GM20431 (cell line): ENCODE results near the gene CAVIN4.

Source experiments
- in situ Hi-C: fragments of 300-500 bp; cut with MseI, MboI; formaldehyde crosslinking; loops from one replicate; pipeline ENCODE4 v1.15.0; 2020; ENCODE audit warnings: low sequenced_read_pairs; ENCODE audit not compliant: unreplicated experiment

CAVIN4 gene

DNA sequence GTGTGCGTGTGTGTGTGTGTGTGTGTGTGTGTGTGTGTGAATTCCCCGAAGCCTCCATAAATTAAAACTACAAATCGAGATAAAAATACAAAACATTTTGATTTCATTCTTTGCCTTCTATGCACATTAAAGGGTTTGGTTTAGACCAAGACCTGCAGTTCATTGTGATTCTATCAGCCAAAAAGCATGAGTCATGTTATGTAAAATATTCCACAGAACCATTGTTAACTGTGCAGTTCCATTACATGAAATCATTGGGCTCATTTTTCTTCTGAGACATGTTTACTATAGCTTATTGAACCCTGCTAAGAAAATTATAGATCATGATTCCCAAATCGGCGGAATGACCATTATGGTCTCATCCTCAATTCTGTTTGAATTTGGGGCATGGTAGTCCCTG lies 11.7 kb downstream of the CAVIN4 start:
- in situ Hi-C loops: no loop called here

DNA sequence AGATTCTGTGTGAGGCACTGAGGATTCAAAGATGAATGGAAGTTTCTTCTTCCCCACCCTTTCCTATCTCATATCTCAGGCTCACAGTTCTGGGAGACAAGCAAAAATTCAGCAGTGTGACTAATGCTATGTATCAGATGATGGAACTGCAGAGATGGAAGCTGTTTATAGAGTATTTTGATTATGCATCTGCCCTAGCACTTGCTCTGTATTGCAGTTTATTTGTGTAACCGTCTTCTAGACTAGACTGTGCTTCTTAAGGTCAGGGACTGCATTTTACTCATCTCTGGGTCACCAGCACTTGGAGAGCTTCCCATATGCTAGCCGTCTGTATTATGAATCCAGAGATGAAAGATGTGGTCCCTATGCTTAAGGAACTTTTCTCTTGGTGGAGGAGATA lies 12.6 kb downstream of the CAVIN4 start:
- in situ Hi-C loops: no loop called here

GRCh38 chr9:100591139-100591538 lies 13.3 kb downstream of the CAVIN4 start:
- in situ Hi-C loops: no loop called here

DNA sequence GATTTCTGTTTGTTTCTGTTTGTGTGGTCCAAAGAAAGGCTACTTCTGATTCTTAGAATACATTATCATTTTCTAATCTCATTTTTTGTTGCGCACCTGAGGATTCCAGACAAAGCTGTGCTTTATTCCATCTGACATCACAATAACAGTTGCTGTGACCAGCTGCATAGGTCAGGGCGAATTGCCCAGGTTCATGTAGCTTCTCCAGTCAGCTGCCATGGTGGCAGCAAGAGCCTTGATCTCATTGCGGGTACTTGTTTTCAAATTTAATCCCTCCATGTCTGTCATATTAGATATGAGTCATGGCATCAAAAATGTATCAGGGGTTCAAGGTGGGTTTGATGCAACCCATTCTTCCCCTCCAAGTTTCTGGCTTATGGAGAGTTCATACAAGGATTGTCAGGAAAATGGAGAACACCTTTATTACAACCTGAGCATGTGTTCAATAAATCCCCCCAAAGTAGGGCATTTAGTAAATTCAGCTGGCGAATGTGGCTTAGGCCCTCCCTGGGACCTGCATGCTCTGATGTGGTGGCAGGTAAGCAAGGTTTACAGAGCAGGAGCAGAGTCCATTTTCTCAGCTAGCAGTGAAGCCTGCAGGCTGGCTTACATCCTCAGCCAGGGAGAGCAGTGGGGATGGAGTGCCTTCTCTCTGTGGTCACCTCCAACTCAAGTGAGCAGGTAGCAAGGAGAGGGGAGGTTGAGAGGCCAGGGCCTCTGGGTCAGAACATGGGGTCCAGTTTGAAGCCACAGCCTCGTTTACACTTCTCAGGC lies 13.9 kb downstream of the CAVIN4 start:
- in situ Hi-C loops: no loop called here

DNA sequence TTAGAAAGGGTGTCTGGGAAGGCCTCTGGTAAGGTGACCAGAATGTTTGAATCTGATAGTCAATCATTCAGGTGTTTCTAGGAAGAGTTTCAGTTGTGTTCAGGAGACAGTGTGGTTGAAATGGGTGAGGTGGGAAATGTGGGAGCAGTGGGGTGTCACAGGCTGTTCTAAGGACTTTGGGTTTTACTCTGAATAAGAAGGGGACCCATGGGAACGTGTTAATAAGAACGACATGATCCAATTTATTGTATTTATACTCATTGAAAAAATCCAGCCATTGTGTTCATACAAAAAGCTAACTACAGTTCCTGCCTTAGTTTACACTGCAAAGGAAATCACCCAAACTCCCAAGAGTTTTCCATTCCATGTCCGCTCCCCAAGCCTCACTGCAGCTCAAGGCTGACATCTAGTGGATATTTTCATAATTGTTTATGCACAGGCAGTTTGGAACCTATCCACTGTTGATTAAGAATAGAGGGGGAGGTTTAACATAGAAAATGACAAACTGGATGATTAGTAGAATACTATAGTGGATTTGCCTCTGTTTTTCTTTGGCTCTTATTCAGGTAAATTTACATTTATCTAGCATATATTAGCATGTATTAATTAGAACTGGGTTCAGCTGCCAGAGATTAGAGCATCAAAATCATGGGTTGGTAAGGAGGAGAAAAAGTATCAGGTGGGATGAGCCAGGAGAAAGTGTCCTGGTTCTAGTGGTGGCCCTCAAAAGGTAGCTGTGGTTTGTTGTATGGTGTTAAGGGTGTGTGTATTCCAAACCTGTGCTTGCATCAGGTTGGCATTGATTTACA lies 17.7 kb downstream of the CAVIN4 start:
- in situ Hi-C loops: no loop called here

DNA sequence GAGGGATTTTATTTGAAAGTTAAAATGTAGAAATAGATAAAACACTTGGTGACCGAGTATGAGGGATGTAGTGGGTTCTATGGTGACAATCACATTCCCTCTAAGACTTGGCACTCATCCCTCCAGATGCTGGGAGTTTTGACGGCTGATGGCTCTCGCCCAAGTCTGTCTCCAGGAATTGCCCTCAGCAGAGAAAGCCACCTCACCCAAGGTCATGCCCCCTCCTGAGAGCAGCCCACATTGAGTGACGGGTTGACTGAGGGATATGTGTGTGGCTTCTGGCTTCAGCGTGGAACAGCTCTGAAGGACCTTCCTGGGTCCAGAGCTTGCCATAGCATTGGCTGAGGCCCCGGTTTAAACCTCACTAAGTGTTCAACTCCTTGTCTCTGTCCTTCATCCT lies 19.4 kb downstream of the CAVIN4 start:
- in situ Hi-C loops: no loop called here

- in situ Hi-C loops: no loop called here
These were observed 20.8 kb downstream of the CAVIN4 start for GRCh38 chr9:100598641-100599145.

GRCh38 chr9:100600521-100601079 lies 22.7 kb downstream of the CAVIN4 start:
- in situ Hi-C loops: loop anchor here (25.0 kb wide), 1 partner anchor 712 kb away; no protein-coding TSS in a partner anchor

DNA sequence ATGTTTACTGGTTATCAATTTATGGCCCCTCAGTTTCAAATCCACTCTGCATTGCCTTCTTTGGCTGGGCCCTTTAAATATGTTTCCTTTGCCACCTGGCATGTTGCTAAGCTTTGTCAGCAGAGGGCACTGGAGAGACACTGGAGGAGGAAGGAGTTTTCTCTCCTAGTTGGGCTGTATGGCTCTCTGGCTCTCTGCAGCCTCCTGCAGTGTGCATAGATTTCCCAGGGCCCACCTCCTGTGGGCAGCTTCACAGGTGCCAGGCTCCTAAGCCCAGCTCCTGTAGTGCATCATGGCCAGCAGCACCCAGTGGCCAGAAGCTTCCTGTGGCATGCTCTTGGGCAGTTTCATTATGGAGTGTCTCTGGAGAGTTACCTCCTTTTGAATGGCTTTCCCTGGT lies 23.3 kb downstream of the CAVIN4 start:
- in situ Hi-C loops: loop anchor here (25.0 kb wide), 1 partner anchor 711 kb away; no protein-coding TSS in a partner anchor

- in situ Hi-C loops: loop anchor here (25.0 kb wide), 1 partner anchor 710 kb away; no protein-coding TSS in a partner anchor
These were observed 24.5 kb downstream of the CAVIN4 start for GRCh38 chr9:100602342-100602801.

- in situ Hi-C loops: loop anchor here (25.0 kb wide), 1 partner anchor 707 kb away; no protein-coding TSS in a partner anchor
These were observed 27.5 kb downstream of the CAVIN4 start for GRCh38 chr9:100605405-100605804.

DNA sequence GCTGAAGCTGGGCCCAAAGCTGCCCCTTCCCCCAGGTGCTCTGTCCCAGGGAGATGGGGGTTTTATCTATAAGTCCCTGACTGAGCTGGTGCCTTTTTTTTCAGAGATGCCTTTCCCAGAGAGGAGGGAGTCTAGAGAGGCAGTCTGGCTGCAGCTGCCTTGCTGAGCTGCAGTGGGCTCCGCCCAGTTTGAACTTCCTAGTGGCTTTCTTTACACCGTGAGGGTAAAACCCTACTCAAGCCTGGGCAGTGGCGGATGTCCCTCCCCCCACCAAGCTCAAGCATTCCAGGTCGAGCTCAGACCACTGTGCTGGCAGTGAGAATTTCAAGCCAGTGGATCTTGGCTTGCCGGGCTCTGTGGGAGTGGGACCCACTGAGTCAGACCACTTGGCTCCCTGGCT lies 41.3 kb downstream of the CAVIN4 start:
- in situ Hi-C loops: loop anchor here (25.0 kb wide), 1 partner anchor 693 kb away; no protein-coding TSS in a partner anchor

DNA sequence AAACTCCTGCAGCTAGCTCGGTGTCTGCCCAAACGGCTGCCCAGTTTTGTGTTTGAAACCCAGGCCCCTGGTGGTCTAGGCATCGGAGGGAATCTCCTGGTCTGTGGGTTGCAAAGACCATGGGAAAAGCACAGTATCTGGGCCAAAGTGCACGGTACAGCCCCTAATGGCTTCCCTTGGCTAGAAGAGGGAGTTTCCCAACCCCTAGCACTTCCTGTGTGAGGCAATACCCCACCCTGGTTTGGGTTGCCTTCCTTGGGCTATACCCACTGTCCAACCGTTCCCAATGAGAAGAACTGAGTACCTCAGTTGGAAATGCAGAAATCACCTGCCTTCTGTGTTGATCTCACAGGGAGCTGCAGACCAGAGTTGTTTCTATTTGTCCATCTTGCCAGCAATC lies 41.8 kb downstream of the CAVIN4 start:
- in situ Hi-C loops: loop anchor here (25.0 kb wide), 1 partner anchor 693 kb away; no protein-coding TSS in a partner anchor

- in situ Hi-C loops: loop anchor here (25.0 kb wide), 1 partner anchor 688 kb away; no protein-coding TSS in a partner anchor
These were observed 46.1 kb downstream of the CAVIN4 start for GRCh38 chr9:100623969-100624368.

GRCh38 chr9:100626949-100627348 lies 49.1 kb downstream of the CAVIN4 start:
- in situ Hi-C loops: no loop called here

DNA sequence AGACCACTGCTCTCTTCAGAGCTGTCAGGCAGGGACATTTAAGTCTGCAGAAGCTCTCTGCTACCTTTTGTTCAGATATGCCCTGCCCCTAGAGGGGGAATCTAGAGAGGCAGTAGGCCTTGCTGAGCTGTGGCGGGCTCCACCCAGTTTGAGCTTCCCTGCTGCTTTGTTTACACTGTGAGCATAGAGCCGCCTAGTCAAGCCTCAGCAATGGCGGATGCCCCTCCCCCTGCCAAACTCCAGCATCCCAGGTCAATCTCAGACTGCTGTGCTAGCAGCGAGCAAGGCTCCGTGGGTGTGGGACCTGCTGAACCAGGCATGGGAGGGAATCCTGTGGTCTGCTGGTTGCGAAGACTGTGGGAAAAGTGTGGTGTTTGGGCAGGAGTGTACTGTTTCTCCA lies 59.9 kb downstream of the CAVIN4 start:
- in situ Hi-C loops: no loop called here
